ENCODE measurements around the gene GNL1. TPM values are rescaled to one million over a fixed set of nuclear protein-coding genes. Genes with fewer than 3 reads are reported as not detected.
A peak's percentile ranks its signal among the peaks of the same experiment; 100 is the strongest.

The GNL1 gene
- total and polyA plus RNA-seq, 2 donors (not counting 3 experiments of a cell fraction or from before 2014, with no cell fraction given), result 58.4 to 87.3 TPM

DNA sequence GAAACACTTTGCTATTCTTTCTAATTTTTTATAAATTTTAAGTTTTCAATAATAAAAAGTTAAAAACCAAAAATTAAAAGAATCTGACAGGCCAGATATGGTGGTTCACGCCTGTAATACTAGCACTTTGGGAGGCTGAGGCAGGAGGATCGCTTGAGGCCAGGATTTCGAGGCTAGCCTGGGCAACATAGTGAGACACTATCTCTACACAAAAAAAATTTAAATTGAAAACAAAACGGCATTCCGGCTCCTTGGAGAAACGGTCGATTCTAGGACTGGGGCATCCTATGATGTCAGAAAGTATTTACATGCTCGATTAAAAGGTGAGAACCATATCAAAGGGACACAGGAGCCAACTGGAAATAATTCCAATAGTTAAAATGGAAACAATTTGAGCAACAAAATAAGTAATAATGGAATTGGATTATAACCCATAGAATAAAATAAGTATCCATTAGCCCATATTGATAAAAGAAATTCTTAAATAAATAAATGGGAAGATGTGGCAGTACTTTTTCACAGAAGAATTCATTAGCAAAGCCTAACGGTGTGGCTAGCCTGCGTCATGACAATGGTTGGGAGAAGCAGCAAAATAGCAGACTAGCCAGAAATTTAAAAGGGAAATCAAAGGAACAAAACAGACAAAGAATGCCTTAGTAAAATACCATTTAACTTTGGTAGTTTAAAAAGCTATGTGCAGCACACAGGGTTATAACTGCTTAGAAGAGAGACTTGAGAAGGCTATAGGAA lies 45.7 kb downstream of the GNL1 start:
- FAIRE-seq (no peak), DNase-seq (ENCODE audit: low read depth, low spot score) (no peak)
- H3K9me1 ChIP-seq (replicated peaks; ENCODE audit: control insufficient read depth, extremely low read depth, insufficient read depth, low read length), result no peaks in the 10 kb centered on the region
- no peaks in the 10 kb centered on the region for H3K79me2 ChIP-seq (ENCODE audit: control insufficient read depth, insufficient read depth, low read length)
- H3K4me2 ChIP-seq (ENCODE audit: insufficient read depth, low read length), result no peak overlapping the region
- dilution Hi-C loops (cut with MboI; ENCODE audit: extremely low pct_ligation_motif_present, low sequenced_read_pairs) (no loop called here), intact Hi-C loops (cut with micrococcal nuclease) (no loop called here)
- TF ChIP-seq EZH2 (IDR thresholded peaks at IDR 0.05; ENCODE audit: borderline replicate concordance, low read depth, low read length, severe bottlenecking) (no peak), GATA2 (IDR thresholded peaks at IDR 0.05; ENCODE audit: insufficient read depth, insufficient read length, low read depth, low read length) (no peak), POLR2AphosphoS5 (IDR thresholded peaks at IDR 0.05; ENCODE audit: insufficient read depth, low read depth, low read length) (no peak), MYC (IDR thresholded peaks at IDR 0.05; ENCODE audit: low read depth, low read length) (no peak), FOS (IDR thresholded peaks at IDR 0.05; ENCODE audit: borderline replicate concordance, insufficient read depth, low read length) (no peak), POLR2A (IDR thresholded peaks at IDR 0.05; ENCODE audit: low read depth, low read length) (no peak), JUN (IDR thresholded peaks at IDR 0.05; ENCODE audit: borderline replicate concordance, insufficient read depth, insufficient read length, low read depth) (no peak)
- TF ChIP-seq, protein P1, sequence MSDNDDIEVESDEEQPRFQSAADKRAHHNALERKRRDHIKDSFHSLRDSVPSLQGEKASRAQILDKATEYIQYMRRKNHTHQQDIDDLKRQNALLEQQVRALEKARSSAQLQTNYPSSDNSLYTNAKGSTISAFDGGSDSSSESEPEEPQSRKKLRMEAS (IDR thresholded peaks at IDR 0.05; ENCODE audit: insufficient read depth, insufficient read length), result no peak
- TF ChIP-seq, protein P2, sequence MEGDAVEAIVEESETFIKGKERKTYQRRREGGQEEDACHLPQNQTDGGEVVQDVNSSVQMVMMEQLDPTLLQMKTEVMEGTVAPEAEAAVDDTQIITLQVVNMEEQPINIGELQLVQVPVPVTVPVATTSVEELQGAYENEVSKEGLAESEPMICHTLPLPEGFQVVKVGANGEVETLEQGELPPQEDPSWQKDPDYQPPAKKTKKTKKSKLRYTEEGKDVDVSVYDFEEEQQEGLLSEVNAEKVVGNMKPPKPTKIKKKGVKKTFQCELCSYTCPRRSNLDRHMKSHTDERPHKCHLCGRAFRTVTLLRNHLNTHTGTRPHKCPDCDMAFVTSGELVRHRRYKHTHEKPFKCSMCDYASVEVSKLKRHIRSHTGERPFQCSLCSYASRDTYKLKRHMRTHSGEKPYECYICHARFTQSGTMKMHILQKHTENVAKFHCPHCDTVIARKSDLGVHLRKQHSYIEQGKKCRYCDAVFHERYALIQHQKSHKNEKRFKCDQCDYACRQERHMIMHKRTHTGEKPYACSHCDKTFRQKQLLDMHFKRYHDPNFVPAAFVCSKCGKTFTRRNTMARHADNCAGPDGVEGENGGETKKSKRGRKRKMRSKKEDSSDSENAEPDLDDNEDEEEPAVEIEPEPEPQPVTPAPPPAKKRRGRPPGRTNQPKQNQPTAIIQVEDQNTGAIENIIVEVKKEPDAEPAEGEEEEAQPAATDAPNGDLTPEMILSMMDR (IDR thresholded peaks at IDR 0.05; ENCODE audit: extremely low read depth in 1 of 2, insufficient read depth in 1 of 2, low read depth in 1 of 2, low read length in 2 of 2), result no peak
- H3K9ac ChIP-seq (replicated peaks; ENCODE audit: extremely low read depth, insufficient read depth, low read length), result no peak overlapping the region
- H3K4me3 ChIP-seq (replicated peaks in 1 of 3; ENCODE audit: insufficient read depth in 1 of 3, low read depth in 1 of 3, low read length in 3 of 3), result no peak overlapping the region
- no peak overlapping the region for H3K27ac ChIP-seq (ENCODE audit: insufficient read depth, low read depth, low read length)
- POLR2A ChIA-PET, result no interaction called here
- H3K9me3 ChIP-seq (replicated peaks; ENCODE audit: control insufficient read depth, insufficient read depth, low read length), result no peaks in the 10 kb centered on the region
- CTCF ChIA-PET, result interaction anchor here (1.2 to 2.8 kb wide), 9 partner anchors 10 to 34 kb away, joined by 3 to 19 read pairs (median 6); no protein-coding TSS in a partner anchor
- H3K27me3 ChIP-seq (ENCODE audit: control insufficient read depth in 2 of 2, insufficient read depth in 2 of 2, low read length in 2 of 2), result no peaks in the 10 kb centered on the region
- H3K36me3 ChIP-seq (ENCODE audit: control insufficient read depth in 2 of 2, extremely low read depth in 1 of 2, insufficient read depth in 2 of 2, low read length in 2 of 2), result no peaks in the 10 kb centered on the region
- peak overlapping the region; percentile 83 for H2AFZ ChIP-seq (ENCODE audit: low read depth, low read length)
- no peaks in the 10 kb centered on the region for H4K20me1 ChIP-seq (replicated peaks; ENCODE audit: control insufficient read depth, extremely low read depth, insufficient read depth, low read length)
- BruUV-seq (replicated peaks), result no TSS peak
- H3K4me1 ChIP-seq (ENCODE audit: control insufficient read depth, extremely low read depth, insufficient read depth, low read length), result peaks cover 13% of the 10 kb centered on the region
